BE2C (cell line): Measurements from ENCODE around the gene RARA.

Source experiments
- DNase-seq: peaks from one replicate; pipeline ENCODE4 v3.0.0-alpha.2; 2020
- H3K27me3 ChIP-seq: fragments of 250-450 bp; sonication (Bioruptor Pico); 2 replicates; pipeline ENCODE4 v1.5.1; 2020; ENCODE audit warnings: mild to moderate bottlenecking
- H3K36me3 ChIP-seq: fragments of 250-450 bp; sonication (Bioruptor Pico); 2 replicates; pipeline ENCODE4 v1.5.1; 2020; ENCODE audit warnings: mild to moderate bottlenecking
- H3K4me1 ChIP-seq: fragments of 250-450 bp; sonication (Bioruptor Pico); 2 replicates; pipeline ENCODE4 v1.5.1; 2020
- H3K4me3 ChIP-seq: 2 replicates; pipeline ENCODE4 v1.5.1; 2011; ENCODE audit warnings: low read depth, low read length
- H3K9me3 ChIP-seq: fragments of 250-450 bp; sonication (Bioruptor Pico); 2 replicates; pipeline ENCODE4 v1.5.1; 2020
- TF ChIP-seq, protein P1 (sequence below): IDR thresholded peaks from 2 replicates; pipeline ENCODE4 v1.5.1; 2012; ENCODE audit warnings: mild to moderate bottlenecking, low read depth, low read length

The RARA gene

DNA sequence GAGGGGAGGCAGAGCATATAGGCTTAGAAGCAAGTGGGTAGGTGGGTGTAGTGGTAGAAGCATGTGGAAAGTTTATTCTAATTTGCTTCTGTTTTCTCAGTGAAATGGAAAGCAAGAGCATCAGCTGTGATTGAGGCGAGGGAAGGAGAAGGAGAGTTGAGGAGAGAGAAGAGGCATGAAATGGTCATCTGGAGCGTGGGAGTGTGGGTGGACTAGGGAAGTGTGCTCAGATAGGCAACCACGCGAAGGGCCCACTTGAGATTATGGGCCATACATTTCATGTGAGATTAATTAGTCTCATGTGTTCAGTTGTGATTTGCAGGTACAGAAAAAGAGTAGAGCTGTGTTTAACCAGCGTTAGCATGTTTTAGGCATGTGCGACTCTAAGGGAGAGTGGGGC lies 42.1 kb upstream of the RARA start:
- H3K27me3 ChIP-seq = no peaks in the 10 kb centered on the region
- no peaks in the 10 kb centered on the region for H3K9me3 ChIP-seq
- peaks cover 12% of the 10 kb centered on the region for H3K36me3 ChIP-seq
- no peak for DNase-seq
- no peaks in the 10 kb centered on the region for H3K4me1 ChIP-seq
- TF ChIP-seq, protein P1, sequence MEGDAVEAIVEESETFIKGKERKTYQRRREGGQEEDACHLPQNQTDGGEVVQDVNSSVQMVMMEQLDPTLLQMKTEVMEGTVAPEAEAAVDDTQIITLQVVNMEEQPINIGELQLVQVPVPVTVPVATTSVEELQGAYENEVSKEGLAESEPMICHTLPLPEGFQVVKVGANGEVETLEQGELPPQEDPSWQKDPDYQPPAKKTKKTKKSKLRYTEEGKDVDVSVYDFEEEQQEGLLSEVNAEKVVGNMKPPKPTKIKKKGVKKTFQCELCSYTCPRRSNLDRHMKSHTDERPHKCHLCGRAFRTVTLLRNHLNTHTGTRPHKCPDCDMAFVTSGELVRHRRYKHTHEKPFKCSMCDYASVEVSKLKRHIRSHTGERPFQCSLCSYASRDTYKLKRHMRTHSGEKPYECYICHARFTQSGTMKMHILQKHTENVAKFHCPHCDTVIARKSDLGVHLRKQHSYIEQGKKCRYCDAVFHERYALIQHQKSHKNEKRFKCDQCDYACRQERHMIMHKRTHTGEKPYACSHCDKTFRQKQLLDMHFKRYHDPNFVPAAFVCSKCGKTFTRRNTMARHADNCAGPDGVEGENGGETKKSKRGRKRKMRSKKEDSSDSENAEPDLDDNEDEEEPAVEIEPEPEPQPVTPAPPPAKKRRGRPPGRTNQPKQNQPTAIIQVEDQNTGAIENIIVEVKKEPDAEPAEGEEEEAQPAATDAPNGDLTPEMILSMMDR = no peak
- H3K4me3 ChIP-seq = no peak overlapping the region

DNA sequence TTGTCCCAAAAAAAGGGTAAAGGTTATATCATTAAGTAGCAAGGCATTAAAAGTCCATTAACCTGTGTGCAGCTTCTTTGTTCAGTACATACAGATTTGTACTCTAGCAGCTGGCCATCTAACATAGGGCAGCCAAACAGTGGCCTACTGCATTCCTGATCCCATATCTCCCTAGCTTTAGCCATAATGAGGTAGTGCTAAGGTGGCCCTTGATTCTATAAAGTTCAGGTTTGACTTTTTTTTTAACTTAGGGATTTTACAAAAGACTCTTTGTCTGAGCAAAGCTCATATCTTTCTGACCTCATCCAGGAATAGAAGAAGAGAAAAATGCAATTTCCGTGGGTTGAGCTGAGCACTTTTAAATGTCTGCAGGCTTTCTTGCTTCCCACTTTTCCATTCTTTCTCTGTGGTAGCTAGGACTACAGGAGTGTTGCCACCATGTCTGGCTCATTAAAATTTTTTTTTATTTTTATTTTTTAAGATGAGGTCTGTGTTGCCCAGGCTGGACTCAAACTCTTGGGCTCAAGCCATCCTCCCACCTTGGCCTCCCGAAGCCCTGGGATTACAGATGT lies 40.8 kb upstream of the RARA start:
- DNase-seq = no peak
- H3K4me1 ChIP-seq = no peaks in the 10 kb centered on the region
- H3K9me3 ChIP-seq = no peaks in the 10 kb centered on the region
- TF ChIP-seq, protein P1 = no peak
- H3K27me3 ChIP-seq = no peaks in the 10 kb centered on the region
- H3K36me3 ChIP-seq = peaks cover 8% of the 10 kb centered on the region
- no peak overlapping the region for H3K4me3 ChIP-seq

DNA sequence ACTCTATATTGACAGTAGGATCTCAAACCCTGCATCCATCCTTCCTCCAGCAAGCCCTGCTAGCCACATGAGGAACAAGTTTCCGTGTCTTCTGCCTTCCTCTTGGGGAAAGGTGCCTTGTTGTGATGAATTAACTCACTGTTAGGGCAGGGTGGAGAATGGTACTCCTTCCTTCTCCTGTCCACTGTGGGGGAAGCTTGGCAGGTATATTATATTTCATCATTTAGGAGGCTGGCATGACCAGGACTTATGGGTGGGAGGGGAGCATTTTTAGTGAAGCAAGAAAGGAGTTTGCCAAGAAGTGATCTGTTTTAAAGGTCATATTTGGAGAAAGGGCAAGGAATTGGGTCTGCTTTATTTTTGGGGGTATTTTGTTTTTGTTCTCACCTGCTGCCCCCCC lies 30.6 kb upstream of the RARA start:
- no peak for DNase-seq
- Histone ChIP-seq H3K4me1 (no peaks in the 10 kb centered on the region), H3K9me3 (no peaks in the 10 kb centered on the region), H3K27me3 (no peaks in the 10 kb centered on the region), H3K4me3 (no peak overlapping the region), H3K36me3 (peaks cover 27% of the 10 kb centered on the region)
- TF ChIP-seq, protein P1 = no peak

DNA sequence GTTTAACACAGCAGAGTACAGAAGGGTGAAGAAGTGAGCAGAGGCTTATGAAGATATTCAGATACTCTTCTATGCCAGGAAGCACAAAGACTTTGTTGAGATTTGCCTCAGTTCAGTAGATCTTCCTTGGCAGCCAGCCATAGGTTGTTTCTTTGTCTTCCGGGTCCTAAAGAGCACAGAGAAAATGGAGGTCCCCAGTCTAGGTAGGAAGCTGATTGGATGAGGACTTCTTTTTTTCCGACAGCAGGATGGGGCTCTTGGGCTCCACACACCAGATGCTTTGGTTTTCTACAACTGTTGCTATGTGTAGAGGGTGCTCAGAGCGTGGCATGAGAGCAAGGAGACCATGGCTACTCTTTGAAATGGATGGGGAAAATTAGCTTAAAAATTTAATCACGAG lies 29.6 kb upstream of the RARA start:
- Histone ChIP-seq H3K4me1 (no peaks in the 10 kb centered on the region), H3K4me3 (no peak overlapping the region), H3K36me3 (peaks cover 27% of the 10 kb centered on the region), H3K9me3 (no peaks in the 10 kb centered on the region), H3K27me3 (no peaks in the 10 kb centered on the region)
- TF ChIP-seq, protein P1 = no peak
- DNase-seq = no peak

DNA sequence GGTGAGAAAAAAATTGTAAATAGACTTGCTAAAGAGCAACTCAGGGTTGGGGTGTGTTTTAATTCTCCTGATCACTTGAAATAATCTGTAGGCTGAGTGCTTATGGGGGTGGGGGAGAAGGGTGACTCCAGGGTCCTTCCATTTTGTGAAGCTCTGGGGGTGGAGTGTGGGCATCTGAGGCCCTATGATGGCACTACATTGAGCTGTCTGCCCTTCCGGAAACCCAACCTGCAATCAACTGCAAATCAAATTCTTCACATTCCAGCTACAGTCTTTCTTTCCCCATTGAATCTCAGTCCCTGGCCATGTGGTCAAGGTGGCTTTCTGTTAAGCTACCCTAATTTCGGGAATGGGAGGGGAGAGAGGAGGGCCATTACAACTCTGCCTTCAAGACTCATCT lies 27.3 kb upstream of the RARA start:
- H3K4me3 ChIP-seq = no peak overlapping the region
- no peaks in the 10 kb centered on the region for H3K4me1 ChIP-seq
- peaks cover 20% of the 10 kb centered on the region for H3K36me3 ChIP-seq
- TF ChIP-seq, protein P1 = no peak
- DNase-seq = no peak
- no peaks in the 10 kb centered on the region for H3K27me3 ChIP-seq
- H3K9me3 ChIP-seq = no peaks in the 10 kb centered on the region

DNA sequence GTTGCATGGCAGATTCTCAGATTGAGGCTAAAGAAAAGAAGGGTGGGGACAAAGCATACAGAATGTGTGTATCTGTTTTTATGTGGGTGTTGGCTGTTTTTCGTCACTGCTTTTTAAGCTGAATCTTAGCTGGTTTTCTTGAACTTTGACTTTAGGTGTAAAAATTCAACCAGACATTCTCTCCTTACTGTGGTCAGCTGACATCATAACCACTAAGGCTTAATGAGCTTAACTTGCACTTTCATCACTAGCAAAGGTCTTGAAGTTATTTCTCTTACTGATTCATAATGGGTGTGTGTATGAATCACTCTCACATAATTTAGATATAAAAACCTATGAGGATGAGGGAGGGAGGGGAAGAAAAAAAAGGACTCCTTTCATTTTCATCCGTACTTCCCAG lies 25.3 kb upstream of the RARA start:
- Histone ChIP-seq H3K36me3 (peaks cover 12% of the 10 kb centered on the region), H3K4me3 (no peak overlapping the region), H3K9me3 (no peaks in the 10 kb centered on the region), H3K4me1 (no peaks in the 10 kb centered on the region), H3K27me3 (no peaks in the 10 kb centered on the region)
- DNase-seq = no peak
- TF ChIP-seq, protein P1 = no peak
